NCI-H2196 (cell line): ENCODE results near the gene CES3.
"Not testable (repeated sequence)": the region's sequence is repeated elsewhere in the genome, so short reads cannot be mapped to it uniquely, and the experiment has no call there.

Source experiments
- DNase-seq: peaks from one replicate; lab custom pipeline; 2025; ENCODE audit not compliant: unreplicated experiment; lab: John Stamatoyannopoulos, UW

The CES3 gene

DNA sequence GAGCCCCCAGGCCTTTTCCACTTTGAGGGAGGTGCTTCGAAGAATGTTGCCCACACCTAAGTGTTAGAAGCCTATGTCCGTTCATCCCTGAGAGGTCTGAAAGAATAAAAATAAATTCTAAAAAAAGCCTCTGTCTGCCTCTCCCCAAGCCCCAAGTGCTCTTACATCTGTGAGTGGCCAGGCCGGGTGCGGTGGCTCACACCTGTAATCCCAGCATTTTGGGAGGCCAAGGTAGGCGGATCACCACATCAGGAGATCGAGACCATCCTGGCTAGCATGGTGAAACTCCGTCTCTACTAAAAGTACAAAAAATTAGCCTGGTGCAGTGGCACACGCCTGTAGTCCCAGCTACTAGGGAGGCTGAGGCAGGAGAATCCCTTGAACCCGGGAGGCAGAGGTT is 16.1 kb upstream of the CES3 start:
- not testable (repeated sequence) for DNase-seq

DNA sequence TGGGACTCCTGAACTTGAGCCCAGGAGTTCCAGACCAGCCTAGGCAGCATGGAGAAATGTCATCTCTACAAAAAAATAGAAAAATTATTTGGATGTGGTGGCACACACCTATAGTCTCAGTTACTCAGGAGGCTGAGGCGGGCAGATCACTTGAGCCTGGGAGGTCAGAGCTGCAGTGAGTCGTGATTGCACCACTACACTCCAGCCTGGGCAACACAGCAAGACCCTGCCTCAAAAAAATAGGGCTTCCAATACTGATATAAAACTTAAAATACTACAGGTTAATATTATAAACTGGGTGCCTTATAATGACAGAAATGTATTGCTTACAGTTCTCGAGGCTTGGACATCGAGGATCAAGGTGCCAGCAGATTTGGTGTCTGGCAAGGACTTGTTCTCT is 15.1 kb upstream of the CES3 start:
- no peak for DNase-seq

DNA sequence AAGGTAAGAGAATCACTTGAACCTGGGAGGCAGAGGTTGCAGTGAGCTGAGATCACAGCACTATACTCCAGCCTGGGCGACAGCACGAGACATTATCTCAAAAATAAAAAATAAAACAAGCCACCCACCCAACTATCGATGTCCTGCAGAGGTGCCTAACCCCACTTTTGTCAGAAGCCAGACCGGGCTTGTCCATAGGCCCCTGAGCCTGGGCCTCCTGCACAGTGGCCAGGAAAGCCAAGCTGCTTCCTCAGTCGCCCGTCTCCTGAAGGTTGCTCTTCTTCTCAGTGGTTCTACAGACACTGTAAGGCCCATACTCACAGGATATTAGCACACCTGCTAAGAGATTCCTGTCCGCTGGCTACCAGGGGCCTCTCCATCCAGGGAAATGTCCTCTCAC is 14.5 kb upstream of the CES3 start:
- no peak for DNase-seq

DNA sequence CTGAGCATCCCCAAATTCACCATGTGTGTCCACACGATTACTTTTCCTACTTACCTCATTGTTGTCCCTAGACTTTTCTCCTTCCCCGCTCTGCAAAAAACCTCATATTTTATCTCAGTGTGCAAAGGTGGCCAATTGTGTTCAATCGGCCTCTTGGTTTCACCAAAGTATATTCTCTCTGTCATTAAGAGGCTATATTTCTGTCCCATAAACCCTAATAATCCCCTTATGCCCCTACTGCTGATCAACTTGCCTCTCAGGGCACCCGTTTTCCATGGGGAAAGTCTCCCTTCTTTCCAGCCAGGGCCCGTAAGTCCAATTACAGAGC is 14.1 kb upstream of the CES3 start:
- DNase-seq, result no peak

DNA sequence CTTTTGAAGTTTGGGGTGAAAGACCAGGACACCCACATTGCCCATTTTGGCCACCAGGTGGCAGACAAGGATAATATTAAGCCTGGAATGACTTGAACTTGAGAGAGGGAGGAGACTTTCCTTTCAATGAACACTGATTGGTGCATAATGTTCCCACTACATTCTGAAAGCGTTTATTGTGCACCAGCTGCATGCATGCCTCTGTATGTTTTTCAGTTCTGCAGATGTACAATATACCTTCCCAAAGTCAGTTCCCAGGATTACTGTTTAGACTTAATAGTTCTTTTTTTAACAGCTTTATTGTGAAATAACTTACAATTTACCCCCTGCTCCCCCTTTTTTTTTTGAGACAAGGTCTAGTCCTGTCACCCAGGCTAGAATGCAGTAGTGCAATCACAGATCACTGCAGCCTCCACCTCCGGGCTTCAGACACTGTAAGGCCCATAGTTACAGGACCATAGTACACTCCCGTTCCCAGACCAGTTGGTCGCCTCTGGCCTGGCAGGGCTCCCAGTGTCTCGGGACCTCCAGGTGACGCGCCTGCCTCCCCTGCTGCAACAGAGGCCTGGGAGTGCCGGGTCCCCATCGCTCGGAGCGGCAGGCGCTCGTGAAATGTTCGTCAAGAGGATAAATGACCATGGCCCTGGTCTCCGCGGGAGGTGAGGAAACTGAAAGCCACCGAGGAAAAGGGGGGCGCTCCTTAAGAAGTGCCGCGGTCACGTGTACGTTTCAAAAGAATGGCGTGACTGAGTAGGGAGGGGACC is 13.6 kb upstream of the CES3 start:
- peak; percentile 60 for DNase-seq

DNA sequence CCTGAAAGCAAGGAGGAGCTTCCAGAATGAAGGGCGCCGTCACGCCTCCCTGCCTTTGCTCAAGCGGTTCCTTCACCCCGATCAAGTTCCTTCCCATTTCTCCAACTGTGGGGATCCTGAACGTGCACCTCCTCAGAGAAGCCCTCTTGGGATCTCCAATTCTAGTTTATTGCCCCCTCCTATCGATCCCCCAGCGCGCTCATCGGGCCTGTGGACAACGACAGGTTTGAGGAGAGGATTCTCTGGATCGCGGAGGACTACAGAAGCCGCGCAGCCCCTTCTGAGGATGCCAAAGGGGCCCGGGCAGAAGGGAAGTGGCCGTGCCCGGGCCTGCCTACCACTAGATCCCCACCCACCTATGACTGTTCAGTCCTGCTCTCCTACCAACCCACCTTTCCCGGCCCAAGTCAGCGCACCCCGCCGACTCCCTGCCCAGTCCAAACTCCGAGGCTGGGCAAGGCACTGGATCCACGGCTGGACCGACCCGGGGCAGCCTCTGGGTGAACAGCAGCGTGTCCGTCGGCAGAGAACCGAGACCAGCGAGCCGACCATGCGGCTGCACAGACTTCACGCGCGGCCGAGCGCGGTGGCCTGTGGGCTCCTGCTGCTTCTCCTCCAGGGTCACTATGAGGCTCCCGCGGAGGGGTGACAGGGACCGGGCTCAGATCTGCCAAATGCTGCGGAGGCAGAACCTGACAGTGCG is 12.8 kb upstream of the CES3 start:
- DNase-seq, result no peak

DNA sequence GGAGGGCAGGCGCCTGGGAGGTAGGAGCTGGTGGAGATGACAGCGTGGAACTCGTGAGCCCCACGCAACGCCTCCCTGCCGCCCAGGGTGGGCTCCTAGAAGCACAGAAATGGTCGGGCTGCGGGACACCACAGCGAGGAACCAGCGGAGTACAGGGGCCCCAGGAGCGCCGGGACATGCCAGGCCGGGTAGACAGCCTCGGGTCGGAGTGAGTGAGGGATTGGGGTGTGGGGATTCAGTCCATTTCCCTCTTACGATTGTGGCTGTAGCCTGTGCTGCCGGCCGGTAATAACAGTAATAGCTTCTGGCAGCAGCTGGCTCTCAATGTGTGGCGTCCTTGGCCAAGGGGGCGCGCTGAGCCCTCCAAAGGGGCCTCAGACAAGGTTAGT is 12.2 kb upstream of the CES3 start:
- no peak for DNase-seq

DNA sequence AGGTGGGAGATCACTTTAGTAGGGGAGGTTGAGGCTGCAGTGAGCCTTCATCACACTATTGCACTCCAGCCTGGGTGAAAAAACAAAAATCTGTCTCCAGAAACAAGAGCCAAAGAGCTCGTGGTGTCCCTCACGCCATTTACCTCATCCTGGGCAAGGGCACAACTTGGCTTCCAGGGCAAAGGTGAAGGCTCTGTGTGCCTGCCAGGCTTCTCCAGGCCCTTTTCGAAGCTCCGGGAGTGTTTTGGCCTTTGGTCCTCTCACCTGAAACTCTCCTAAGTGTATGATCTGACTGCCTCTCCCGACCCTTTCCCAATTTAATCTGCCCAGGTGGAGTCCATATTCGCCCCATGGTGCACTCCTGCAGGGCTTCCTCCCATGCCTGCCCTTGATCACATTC is 11.6 kb upstream of the CES3 start:
- no peak for DNase-seq

DNA sequence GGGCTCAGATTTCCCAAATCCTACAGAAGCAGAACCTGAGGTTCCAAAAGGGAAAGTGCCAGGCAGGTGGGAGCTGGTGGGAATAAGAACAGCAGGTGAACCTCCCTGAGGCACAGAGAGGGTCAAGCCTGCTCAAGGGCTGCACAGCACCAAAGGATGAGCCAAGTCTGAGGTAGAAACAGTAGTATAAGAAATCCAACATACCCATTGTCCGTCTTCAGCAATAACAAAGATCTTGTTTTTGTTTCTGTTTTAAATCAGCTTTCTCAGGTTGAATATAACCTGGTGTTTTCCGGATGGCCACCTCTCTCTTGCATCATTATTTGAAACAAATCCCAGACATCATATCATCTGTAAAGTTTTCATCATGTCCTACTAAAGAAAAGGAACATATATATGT is 10.6 kb upstream of the CES3 start:
- DNase-seq, result no peak

DNA sequence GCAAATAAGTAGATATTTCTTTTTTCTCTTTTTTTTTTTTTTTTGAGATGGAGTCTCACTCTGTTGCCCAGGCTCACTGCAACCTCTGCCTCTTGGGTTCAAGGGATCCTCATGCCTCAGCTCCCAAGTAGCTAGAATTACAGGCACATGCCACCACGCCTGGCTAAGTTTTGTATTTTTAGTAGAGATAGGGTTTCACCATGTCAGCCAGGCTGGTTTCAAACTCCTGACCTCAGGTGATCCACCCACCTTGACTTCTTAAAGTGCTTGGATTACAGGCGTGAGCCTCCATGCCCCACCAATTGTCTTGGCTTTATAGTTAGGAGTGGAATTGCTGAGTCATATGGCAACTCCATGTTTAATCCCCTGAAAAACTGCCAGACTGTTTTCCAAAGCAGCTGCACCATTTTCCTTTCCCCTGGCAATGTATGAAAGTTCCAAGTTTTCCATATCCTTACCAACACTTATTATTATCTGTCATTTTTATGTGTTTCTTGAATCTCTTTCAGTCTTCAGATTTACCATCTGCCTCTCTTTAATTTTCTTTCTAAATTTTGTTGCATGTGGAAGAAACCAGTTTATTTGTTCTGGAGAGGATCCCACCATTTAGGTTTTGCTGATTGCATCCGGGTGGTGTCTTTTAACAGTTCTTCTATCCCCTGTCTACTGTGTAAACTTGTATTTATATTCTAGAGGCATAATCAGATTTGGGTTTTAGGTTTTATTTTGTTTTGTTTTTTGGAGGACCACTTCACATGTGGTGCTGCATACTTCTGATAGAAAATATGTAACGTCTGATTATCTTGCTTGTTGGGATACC is 9.9 kb upstream of the CES3 start:
- DNase-seq, result no peak

DNA sequence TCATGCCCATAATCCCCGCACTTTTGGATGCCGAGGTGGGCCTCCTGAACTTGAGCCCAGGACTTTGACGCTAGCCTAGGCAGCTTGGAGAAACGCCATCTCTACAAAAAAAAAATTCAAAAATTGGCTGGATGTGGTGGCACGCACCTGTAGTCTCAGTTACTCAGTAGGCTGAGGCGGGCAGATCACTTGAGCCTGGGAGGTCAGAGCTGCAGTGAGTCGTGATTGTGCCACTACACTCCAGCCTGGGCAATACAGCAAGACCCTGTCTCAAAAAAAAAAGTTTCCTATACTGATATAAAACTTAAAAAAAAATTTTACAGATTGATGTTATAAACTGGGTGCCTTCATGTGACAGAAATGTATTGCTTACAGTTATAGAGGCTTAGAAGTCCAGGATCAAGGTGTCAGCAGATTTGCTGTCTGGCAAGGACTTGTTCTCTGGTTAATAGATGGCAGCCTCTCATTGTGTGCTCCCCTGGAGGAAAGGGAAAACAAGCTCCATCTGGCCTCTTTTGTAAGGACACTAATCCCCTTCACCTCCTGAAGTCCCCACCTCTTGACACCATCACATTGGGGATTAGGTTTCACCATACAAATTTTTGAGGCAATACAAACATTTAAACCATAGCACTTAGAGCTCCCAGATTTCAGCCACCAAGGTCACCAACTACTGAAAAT is 8.5 kb upstream of the CES3 start:
- no peak for DNase-seq

DNA sequence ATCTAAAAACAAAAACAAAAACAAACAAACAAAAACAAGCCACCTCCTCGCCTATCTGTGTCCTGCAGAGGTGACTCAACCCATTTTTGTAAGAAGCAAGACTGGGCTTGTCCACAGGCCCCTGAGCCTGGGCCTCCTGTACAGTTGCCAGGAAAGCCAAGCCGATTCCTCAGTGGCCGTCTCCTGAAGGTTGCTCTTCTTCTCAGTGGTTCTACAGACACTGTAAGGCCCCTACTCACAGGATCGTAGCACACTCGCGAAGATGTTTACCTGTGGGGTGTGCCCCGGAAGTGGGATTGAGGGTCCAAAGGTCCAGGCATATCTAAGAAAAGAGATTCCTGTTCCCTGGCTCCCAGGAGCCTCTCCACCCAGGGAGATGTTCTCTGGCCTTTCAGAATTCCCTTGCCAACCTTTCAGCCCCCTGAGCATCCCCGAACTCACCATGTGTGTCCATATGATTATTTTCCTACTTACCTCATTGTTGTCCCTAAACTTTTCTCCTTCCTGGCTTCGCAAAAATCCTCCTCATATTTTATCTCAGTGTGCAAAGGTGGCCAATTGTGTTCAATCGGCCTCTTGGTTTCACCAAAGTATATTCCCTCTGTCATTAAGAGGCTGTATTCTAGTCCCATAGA is 7.5 kb upstream of the CES3 start:
- no peak for DNase-seq

DNA sequence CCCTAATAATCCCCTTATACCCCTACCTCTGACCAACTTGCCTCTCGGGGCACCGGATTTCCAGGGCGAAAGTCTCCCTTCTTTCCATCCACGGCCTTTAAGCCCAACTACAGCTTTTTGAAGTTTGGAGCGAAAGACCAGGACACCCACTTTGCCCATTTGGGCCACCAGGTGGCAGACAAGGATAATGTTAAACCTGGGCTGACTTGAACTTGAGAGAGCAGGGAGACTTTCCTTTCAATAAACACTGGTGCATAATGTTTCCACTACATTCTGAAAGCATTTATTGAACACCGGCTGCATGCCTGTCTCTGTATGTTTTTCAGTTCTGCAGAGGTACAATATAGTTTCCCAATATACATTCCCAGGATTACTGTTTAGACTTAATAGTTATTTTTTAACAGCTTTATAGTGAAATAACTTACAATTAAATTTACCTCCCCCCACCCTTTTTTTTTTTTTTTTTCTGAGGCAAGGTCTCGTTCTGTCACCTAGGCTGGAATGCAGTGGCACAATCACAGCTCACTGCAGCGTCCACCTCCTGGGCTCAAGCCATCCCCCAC is 6.9 kb upstream of the CES3 start:
- peak; percentile 55 for DNase-seq

DNA sequence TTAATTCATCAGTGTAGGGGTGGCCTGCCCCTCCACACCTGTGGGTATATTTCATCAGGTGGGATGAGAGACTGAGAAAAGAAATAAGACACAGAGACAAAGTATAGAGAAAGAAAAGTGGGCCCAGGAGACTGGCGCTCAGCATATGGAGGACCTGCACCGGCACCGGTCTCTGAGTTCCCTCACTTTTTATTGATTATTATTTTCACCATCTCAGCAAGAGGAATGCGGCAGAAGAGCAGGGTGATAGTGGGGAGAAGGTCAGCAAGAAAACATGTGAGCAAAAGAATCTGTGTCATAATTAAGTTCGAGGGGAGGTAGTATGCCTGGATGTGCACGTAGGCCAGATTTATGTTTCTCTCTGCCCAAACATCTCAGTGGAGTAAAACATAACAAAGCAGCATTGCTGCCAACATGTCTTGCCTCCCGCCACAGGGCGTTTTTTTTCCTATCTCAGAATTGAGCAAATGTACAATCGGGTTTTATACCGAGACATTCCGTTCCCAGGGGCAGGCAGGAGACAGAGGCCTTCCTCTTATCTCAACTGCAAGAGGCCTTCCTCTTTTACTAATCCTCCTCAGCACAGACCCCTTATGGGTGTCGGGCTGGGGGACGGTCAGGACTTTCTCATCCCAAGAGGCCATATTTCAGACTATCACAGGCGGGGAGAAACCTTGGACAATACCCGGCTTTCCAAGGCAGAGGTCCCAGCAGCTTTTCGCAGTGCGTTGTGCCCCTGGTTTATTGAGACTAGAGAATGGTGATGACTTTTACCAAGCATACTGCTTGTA is 5.5 kb upstream of the CES3 start:
- DNase-seq, result not testable (repeated sequence)

DNA sequence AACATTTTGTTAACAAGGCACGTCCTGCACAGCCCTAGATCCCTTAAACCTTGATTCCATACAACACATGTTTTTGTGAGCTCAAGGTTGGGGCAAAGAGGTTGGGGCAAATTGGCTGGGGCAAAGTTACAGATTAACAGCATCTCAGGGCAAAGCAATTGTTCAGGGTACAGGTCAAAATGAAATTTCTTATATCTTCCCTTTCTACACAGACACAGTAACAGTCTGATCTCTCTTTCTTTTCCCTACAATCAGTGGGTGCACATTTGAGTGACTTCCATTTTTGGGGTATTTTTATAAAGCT is 5.0 kb upstream of the CES3 start:
- DNase-seq, result not testable (repeated sequence)

DNA sequence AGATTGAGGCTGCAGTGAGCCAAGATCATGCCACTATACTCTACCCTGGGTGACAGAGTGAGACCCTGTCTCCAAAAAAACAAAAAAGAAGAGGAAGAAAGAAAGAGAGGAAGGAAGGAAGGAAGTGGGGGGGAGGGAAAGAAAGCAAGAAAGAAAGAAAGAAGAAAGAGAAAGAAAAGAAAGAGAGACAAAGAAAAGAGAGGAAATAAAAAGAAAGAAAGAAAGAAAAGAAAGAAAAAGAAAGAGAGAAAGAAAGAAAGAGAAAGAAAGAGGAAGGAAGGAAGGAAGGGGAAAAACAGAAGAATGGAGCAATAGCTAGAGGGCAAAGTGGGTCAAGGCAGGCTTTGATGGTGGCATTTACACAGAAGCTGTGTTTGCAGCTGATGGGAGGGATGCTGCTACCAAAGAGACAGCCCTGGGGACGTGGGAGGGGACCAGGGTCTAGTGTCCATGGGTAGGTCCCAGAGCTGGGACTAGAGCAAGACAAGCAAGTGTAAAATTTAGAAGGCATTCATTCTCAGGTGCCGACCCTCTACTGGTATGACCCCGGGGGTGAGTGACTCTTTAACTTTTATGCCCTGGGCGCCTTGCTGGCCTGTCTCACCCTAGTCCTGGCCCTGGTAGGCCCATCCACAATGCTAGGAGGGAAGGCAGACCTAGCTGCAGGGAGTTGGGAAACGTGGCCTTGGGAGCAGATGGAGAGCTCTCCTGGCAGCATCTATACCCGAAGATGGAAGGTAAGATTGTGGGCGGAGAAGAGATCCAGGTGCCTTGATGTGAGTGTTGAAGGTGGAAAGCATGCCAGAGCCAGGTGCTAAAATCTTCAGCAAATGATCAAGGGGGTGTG is 2.0 kb upstream of the CES3 start:
- DNase-seq, result no peak

DNA sequence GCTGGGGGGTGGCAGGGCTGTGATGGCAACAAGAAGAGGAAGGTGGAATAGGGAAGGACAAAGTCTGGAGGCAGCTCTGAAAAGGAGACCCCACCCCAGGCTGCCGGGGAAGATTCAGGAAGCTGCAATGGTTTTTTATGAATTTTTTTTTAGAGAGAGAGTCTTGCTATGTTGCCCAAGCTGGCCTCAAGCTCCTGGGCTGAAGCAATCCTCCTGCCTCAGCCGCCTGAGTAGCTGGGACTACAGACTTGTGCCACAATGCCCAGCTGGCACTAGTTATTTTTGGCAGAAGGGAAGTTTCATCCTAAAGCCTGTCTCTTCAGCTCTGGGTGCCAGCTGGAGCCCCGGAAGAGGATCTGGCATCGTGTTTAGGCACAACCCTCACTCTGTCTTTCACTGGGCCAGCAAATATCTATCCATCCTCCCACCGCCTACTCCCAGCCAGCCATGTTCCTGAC is 1.3 kb upstream of the CES3 start:
- no peak for DNase-seq

DNA sequence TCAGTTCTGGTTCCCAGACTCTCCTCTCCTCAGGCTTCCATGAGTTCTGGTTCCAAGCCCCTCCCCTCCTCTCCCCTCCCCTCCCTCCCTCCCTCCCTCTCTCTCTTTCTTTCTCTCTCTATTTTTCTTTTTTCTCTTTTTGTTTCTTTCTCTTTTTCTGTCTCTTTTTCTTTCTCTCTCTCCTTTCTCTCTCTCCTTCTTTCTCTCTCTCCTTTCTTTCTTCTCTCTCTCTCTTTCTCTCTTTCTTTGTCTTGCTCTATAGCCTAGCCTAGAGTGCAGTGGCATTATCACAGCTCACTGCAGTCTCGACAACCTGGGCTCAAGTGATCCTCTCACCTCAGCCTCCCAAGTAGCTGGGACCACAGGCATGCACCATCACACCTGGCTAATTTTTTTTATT is 796 bp upstream of the CES3 start:
- DNase-seq, result no peak

DNA sequence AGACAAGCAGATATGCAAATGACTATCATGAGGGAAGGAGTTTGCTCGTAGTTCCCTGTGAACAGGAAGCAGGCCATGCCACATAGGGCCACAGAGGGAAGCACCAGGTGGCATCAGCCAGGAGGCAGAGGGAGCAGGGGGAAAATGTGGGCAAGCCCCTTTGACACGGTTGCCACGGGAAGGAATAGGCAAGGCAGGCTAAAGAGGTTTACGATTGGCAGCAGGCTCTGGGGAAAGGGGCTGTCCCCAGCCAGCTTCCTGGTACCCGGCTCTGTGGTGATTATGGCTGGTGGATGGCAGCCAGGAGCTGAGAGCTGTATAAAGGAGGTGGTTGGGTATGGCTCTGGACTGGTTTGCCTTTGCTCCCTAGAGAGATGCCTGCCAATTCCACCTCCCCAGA is 848 bp downstream of the CES3 start:
- peak; percentile 53 for DNase-seq
